NCI-H1092 treated with DMSO at 0.1 percent for 48 hours (cell line): ENCODE data around the gene DDX20.
"Not testable (repeated sequence)": the region's sequence is repeated elsewhere in the genome, so short reads cannot be mapped to it uniquely, and the experiment has no call there.

Experiments used
- DNase-seq: peaks from one replicate; lab custom pipeline; 2025; lab: John Stamatoyannopoulos, UW

DDX20 gene

DNA sequence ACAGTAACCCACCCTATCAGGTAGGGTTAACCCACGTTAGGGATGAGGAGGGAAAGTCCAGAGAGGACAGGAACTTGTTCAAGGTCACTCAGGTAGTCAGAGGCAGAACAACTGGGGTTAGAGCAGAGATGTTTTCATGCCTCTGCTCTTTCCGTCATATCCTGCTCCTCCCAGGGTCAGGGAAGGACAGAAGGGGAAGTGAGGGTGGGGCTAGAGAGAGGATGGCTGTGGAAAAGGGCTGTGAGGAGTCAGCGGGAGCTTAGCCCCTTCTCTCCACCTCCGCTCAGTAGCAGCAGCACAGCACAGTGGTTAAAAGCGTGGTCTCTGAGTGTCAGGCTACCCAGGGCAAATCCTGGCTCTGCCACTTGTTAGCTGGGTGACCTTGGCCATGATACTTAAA lies 36.5 kb downstream of the DDX20 start:
- DNase-seq = no peak

DNA sequence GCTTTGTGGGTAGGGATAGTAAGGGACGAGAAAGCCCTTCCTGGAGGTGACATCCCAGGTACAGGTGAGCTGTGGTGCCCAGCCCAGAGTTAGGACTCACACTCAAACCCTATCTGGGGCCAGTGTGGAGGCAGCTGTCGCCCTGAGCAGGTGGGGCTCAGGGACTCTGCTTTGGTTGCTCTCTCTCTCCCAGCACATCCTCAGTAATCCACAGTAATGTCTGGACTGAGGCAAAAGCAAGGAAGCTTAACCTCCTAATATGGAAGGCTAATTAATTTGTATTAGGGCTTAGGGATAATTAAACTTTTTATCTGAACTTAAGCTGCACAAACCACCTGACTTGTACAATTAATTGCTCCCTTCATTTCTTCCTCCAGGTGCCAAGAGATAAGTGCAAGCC lies 38.2 kb downstream of the DDX20 start:
- DNase-seq = no peak

DNA sequence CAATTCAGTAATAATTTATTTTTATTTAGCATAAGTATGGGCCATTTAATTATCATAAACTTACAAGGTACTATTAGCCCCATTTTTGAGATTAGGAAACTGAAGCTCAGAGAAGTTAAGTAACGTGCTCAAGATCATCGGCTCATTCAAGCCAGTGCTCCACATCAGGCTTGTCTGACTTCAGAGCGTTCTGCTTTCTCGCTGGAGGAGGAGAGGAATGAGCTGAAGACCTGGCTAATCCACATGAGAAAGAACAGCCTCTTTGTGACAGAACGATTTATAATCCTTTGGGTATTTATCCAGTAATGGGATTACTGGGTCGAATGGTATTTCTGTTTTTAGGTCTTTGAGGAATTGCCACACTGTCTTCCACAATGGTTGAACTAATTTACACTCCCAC lies 39.7 kb downstream of the DDX20 start:
- DNase-seq = no peak

DNA sequence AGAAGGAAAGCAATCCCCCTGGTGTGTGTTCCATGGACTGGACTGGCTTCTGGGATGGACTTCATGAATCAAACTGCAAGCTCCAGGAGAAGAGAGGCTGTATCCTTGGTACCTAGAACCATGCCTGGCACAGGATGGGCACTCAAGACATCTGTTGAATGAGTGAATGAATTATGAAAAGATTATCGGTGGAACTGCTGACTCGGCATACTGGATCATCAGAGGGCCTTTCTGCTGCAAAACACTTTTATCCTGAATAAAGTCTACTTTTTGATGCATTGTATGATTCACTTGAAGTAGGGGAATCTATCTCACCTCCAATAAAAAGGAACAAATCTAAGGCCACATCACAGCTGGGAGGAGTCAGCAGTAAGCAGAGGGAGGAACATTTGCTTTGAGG lies 42.9 kb downstream of the DDX20 start:
- DNase-seq = no peak

DNA sequence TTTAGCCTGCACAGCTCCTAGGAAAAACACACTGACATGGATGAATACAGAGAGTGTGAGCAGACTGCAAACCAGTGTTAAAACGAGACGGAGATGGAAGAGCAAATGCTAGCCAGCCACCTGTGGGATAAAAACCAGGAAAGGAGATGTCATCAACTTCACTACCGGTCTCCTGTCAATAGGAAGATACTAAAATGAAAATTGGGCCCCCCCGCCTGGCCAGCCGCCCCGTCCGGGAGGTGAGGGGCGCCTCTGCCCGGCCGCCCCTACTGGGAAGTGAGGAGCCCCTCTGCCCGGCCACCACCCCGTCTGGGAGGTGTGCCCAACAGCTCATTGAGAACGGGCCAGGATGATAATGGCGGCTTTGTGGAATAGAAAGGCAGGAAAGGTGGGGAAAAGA lies 44.0 kb downstream of the DDX20 start:
- DNase-seq = not testable (repeated sequence)

DNA sequence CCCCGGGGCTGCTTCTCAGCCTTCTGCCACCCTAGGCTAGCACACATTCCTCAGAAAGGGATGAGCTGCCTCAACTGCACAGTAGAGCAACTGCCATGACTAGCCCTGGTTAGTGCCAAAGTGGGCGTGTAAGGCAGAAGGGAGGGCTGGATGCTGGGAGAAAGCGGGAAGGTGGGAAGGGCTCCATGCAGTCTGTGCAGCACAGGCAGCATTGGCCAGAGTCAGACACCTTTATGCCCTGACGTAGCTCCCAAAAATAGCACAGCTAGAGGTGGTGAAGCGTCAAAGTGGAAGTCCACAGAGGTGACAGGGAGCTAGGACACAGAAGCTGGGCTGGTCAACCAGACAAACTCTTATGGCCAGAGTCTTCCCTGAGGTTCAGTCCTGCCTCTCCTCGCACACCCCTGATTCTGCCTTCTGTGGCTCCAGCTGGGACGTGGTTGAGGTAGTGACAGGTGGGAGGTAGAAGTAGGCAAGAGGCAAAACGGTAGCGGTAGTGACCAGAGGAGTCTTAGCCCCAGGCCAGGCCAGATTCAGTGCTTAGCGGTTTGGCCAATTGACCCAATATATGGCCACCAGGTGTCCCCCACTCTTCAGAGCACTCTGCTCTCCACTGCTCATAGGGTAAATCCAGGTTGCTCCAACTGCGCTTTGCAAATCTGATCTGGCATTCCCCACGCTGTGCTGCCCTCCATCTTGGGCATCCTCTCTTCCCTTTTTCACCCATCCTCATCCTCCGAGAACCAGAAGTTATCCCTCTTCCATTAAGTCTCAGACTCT lies 45.6 kb downstream of the DDX20 start:
- DNase-seq = no peak

DNA sequence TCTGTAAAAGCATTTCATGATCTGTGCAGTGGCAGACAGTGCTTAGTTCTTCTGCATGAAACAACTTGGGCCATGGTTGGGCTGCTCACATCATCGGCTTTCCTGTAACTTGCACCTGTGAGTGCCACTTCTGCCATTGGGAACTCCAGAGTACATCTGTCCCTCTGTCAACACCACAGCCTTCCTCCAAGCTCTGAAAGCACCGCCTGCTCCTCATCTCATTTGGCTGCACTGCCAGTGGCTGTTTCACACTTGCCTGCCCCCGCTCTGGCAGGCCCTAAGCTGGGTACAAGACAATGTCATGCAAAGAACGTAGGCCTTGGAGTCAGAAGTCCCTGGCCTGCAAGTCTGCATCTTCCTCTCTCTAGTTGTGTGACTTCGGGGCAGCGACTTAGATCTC lies 46.4 kb downstream of the DDX20 start:
- DNase-seq = no peak

DNA sequence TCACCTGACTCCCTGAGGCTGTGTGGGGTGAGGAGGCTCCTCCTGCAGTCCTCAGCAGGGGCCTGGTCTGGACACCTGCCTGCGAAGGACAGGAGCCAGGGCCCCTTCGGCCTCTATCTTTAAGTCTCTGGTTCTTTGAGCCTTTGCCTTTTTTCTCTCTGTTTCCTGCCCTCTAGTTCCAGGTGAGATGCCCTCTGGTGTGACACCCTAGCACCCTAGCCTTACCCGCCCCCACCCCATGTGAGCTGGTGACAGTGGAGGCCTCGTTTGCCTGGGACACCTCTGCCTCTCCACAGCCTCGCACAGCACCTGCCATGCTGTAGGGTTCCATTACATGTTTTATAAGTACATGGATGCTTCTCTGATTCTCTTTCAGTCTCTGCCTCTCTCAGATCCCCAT lies 47.3 kb downstream of the DDX20 start:
- no peak for DNase-seq

DNA sequence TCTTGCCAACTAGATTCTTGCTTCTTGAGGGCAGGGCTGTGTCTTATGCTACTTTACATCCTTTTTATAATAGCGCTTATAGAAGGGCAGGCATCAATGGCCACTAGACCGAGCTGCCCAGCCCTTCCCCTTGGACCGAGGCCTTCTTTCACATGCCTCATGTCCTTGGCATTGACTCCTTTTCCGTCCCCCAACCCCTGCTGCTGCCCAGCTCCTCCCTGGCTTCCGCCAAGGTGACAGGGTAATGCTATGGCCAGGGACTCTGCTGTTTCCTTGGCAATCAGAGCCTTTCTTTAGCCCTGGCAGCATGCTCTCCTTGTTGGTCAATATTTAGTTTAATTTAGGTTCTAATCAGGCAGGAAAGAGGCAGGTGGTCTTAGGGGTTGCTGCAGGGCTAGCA lies 48.2 kb downstream of the DDX20 start:
- DNase-seq = peak; percentile 11

DNA sequence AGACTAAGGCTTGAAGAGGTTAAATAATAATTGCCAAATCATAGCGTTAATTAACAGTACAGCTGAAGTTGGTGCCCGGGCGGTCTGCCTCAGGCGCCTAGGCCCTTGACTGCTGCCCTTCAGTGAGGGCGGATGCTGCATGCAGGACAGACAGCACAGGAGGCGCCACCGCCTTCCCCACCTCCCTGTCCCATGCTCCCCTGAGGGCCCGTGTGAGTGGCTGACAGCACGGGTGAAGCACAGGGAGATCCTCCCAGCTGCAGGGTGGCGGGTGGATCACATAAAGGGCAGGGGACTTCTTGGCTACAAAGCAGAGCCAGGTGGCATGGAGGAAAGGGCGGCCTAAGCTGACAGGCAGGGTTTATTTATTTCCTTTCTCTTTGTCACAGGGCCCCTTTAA lies 49.1 kb downstream of the DDX20 start:
- DNase-seq = peak; percentile 34

DNA sequence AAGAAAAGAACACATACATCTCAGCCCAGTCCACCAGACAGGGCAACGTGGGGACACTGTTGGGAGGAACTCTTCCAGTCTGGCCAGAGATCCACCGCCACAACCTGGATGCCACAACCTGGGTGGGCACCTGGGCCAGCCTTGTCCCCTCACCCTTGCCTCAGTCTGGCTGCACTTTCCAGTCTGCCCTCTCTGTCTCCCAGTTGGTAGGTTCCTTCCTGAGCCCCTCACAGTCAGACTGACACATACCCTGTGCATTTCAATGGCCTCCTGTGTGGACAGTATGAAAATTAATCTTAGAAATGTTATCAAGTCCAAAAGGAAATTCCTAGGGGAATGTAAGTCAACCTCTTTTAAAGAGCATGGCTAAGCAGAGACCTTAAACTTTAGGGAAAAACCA lies 49.5 kb downstream of the DDX20 start:
- DNase-seq = no peak

DNA sequence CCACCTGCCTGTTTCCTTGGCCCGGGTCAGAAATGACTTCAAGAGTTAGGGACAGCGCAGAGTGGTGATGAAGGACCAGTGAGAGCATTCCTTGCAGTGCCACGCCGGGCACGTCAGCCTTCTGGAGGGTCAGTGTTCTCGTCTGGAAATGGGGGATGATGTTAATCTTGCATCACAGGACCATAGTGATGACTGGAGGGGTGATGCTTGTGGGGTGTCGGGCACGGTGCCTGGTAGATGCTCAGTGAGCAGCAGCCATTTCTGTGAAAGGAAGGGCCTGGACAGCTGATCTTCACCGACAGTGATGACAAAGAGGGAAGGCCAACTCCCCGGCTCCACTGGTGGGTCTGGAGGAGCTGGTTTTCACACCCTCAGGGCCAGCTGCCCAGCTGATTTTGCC lies 56.2 kb downstream of the DDX20 start:
- no peak for DNase-seq

DNA sequence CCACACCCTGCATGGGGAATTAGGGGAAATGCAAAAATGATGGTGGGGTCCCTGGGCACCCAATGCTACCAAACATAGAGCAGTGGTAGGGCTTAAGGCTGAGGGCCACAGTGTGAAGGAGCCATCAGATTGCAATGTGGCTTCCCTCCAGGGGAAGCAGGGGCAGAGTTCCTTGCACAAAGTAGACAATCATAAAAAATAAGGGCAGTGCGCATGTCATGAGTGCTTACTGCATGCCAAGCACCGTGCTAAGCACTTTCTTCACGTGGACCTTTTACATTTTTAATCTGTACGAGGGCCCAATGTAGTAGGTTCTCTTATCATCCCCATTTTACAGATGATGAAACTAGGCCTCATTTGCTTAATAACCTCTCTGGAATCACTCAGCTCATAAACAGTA lies 56.6 kb downstream of the DDX20 start:
- DNase-seq = no peak

DNA sequence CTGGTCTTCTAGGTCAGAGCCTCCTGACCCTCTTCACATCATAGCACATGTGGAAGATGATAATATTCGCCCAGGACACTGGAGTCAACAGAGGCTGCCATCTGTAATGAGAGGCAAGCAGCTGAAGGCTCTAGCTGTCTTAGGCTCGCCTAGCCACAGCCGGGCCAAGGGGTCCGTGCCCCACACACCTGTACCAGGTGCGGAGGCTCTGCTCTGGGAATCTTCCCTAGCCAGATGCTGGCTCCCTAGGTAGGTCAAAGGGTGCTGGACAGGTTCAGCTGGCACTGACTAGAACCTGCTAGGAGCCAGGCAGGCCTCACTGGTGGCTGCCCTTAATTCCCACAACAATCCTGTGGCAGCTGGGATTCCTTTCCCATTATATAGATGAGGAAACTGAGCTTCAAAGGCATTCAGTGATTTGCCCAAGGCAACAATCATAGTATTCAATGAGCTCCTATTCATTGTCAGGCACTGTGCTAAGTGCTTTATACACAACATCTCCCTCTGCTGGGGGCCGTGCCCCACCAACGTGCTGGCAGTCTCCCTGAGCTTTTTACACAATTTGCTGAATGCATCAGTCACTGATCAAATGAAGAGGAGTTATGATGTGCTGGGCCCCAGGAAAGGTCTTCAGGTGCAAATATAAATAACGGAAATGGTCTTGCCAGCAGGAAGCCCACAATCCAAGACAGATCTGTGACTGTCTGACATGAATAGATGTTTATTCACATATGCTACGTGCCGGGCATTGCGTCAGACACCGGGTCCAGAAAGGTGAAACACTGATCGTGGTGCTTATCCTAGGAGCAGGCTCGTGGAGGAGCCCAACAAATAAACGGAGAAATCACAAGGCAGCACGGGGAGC lies 58.0 kb downstream of the DDX20 start:
- no peak for DNase-seq

DNA sequence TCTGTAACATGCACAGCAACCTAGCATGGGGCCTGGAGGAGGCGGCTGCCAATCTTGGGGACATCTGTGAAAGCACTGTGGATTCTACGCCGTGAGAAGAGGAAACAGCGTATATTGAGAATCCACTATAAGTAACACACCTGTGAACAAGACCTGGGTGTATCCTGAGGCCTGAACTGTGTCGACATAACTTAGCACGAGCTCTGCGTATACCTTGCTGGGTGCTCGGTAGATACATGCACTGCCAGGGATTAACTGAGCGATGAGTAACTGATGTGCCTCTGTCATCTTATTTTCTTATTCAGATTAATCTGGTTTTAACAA lies 58.6 kb downstream of the DDX20 start:
- DNase-seq = no peak

DNA sequence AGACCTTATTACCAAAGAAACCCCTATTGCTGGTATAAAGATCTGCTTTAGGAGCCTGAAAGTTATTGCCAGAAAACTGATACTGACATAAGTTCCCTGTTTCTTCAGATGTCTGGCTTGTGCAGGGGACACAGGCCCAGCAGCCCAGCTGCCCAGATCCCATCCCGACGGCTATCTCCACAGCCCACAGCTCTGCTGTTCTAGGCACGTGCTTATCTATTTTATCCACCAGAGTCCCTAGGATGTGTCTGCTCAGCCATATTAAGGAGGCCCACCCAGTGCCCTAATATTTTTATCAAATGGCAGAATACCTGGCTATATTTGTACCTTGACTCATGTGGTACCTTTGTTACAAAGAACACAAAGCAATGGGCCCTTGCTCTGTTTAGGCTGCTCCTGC lies 58.9 kb downstream of the DDX20 start:
- DNase-seq = no peak
